ENCODE data around the gene COA7. TPM values are rescaled to one million over a fixed set of nuclear protein-coding genes. Genes with fewer than 3 reads are reported as not detected.

Gene COA7
- total RNA-seq, 1 experiment from 2014 or later, result 38.9 TPM

GRCh38 chr1:52684545-52684944 is 13.6 kb downstream of the COA7 start:
- DNase-seq (ENCODE audit: unreplicated experiment), result no peak
- TF ChIP-seq CTCF (IDR thresholded peaks at IDR 0.05; ENCODE audit: unreplicated experiment), result no peak
- Mint-ChIP-seq H3K27me3 (ENCODE audit: insufficient read depth, unreplicated experiment) (no peaks in the 10 kb centered on the region), H3K4me1 (ENCODE audit: insufficient read depth, unreplicated experiment) (peaks cover 5% of the 10 kb centered on the region), H3K9me3 (ENCODE audit: unreplicated experiment) (no peaks in the 10 kb centered on the region), H3K4me3 (ENCODE audit: unreplicated experiment) (no peak overlapping the region), H3K36me3 (ENCODE audit: insufficient read depth, unreplicated experiment) (peaks cover 53% of the 10 kb centered on the region), H3K27ac (ENCODE audit: low read depth, unreplicated experiment) (peak overlapping the region; percentile 75)
- CTCF ChIA-PET, result interaction anchor here (0.8 to 3.7 kb wide), 2 partner anchors 8 to 16 kb away, joined by 4 to 30 read pairs; no protein-coding TSS in a partner anchor
- POLR2A ChIA-PET, result interaction anchor here (0.7 to 5.8 kb wide), 10 partner anchors 8 to 345 kb away, joined by 3 to 40 read pairs (median 4); partner anchors contain the start of genes ORC1, PRPF38A and TUT4
- intact Hi-C loops (cut with micrococcal nuclease), result loop anchor here (10.0 kb wide), 1 partner anchor 250 kb away; no protein-coding TSS in a partner anchor
- BruUV-seq (replicated peaks), result no TSS peak

GRCh38 chr1:52683367-52683940 is 14.7 kb downstream of the COA7 start:
- intact Hi-C loops (cut with micrococcal nuclease), result loop anchor here (10.0 kb wide), 1 partner anchor 249 kb away; no protein-coding TSS in a partner anchor
- H3K27me3 Mint-ChIP-seq (ENCODE audit: insufficient read depth, unreplicated experiment), result no peaks in the 10 kb centered on the region
- DNase-seq (ENCODE audit: unreplicated experiment), result no peak
- ChIA-PET POLR2A (interaction anchor here (0.7 to 5.8 kb wide), 8 partner anchors 9 to 279 kb away, joined by 3 to 40 read pairs (median 4); partner anchors contain the start of genes ORC1, PRPF38A and SCP2), CTCF (interaction anchor here (0.6 kb wide), 1 partner anchor 14 kb away, joined by 3 read pairs; no protein-coding TSS in a partner anchor)
- H3K27ac Mint-ChIP-seq (ENCODE audit: low read depth, unreplicated experiment), result no peak overlapping the region
- H3K4me3 Mint-ChIP-seq (ENCODE audit: unreplicated experiment), result no peak overlapping the region
- no TSS peak for BruUV-seq (replicated peaks)
- peaks cover 5% of the 10 kb centered on the region for H3K4me1 Mint-ChIP-seq (ENCODE audit: insufficient read depth, unreplicated experiment)
- peaks cover 42% of the 10 kb centered on the region for H3K36me3 Mint-ChIP-seq (ENCODE audit: insufficient read depth, unreplicated experiment)
- H3K9me3 Mint-ChIP-seq (ENCODE audit: unreplicated experiment), result no peaks in the 10 kb centered on the region
- no peak for TF ChIP-seq CTCF (IDR thresholded peaks at IDR 0.05; ENCODE audit: unreplicated experiment)

GRCh38 chr1:52681136-52681535 is 17.0 kb downstream of the COA7 start:
- H3K9me3 Mint-ChIP-seq (ENCODE audit: unreplicated experiment), result no peaks in the 10 kb centered on the region
- CTCF ChIA-PET, result interaction anchor here (0.6 kb wide), 1 partner anchor 19 kb away, joined by 3 read pairs; no protein-coding TSS in a partner anchor
- intact Hi-C loops (cut with micrococcal nuclease), result loop anchor here (10.0 kb wide), 1 partner anchor 246 kb away; no protein-coding TSS in a partner anchor
- DNase-seq (ENCODE audit: unreplicated experiment), result no peak
- H3K27me3 Mint-ChIP-seq (ENCODE audit: insufficient read depth, unreplicated experiment), result no peaks in the 10 kb centered on the region
- POLR2A ChIA-PET, result interaction anchor here (1.4 to 1.5 kb wide), 2 partner anchors 11 to 220 kb away, joined by 3 to 6 read pairs; no protein-coding TSS in a partner anchor
- peaks cover 19% of the 10 kb centered on the region for H3K36me3 Mint-ChIP-seq (ENCODE audit: insufficient read depth, unreplicated experiment)
- no peak overlapping the region for H3K4me3 Mint-ChIP-seq (ENCODE audit: unreplicated experiment)
- H3K27ac Mint-ChIP-seq (ENCODE audit: low read depth, unreplicated experiment), result no peak overlapping the region
- peaks cover 11% of the 10 kb centered on the region for H3K4me1 Mint-ChIP-seq (ENCODE audit: insufficient read depth, unreplicated experiment)
- no peak for TF ChIP-seq CTCF (IDR thresholded peaks at IDR 0.05; ENCODE audit: unreplicated experiment)
- no TSS peak for BruUV-seq (replicated peaks)

DNA sequence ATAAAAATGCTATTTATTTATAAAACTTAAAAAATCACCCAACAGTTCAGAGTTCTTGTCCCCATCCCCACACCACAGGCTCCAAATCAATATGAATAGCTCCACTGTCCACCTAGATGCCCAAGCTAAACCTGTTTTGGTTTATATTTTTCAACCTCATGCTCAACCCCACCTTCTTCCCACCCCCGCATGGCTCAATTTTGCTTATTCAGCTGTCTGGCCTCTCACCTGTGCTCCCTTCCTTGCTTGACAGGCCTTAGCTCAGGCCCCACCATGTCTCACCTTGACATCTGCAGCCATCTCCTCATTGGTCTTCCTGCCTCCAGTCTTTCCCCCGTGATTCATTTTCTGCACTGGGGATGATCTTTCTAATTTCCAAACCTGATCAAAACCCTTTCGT is 17.8 kb downstream of the COA7 start:
- Mint-ChIP-seq H3K4me3 (ENCODE audit: unreplicated experiment) (no peak overlapping the region), H3K27ac (ENCODE audit: low read depth, unreplicated experiment) (no peak overlapping the region), H3K27me3 (ENCODE audit: insufficient read depth, unreplicated experiment) (no peaks in the 10 kb centered on the region), H3K9me3 (ENCODE audit: unreplicated experiment) (no peaks in the 10 kb centered on the region), H3K36me3 (ENCODE audit: insufficient read depth, unreplicated experiment) (peaks cover 11% of the 10 kb centered on the region), H3K4me1 (ENCODE audit: insufficient read depth, unreplicated experiment) (peaks cover 8% of the 10 kb centered on the region)
- POLR2A ChIA-PET, result interaction anchor here (1.4 to 1.5 kb wide), 2 partner anchors 10 to 219 kb away, joined by 3 to 6 read pairs; no protein-coding TSS in a partner anchor
- no peak for TF ChIP-seq CTCF (IDR thresholded peaks at IDR 0.05; ENCODE audit: unreplicated experiment)
- CTCF ChIA-PET, result no interaction called here
- no TSS peak for BruUV-seq (replicated peaks)
- intact Hi-C loops (cut with micrococcal nuclease), result loop anchor here (10.0 kb wide), 1 partner anchor 246 kb away; no protein-coding TSS in a partner anchor
- no peak for DNase-seq (ENCODE audit: unreplicated experiment)

All from MCF 10A (cell line).